Neural progenitor cell (in vitro differentiated cells): ENCODE results near the gene KANK4.

Experiments used
- CTCF ChIP-seq: fragments of 200-600 bp; sonication (generic); IDR thresholded peaks from 2 replicates; pipeline ENCODE4 v1.5.1; 2017; ENCODE audit warnings: antibody characterized with exemption, mild to moderate bottlenecking
- EZH2phosphoT487 ChIP-seq: fragments of 200-600 bp; sonication (generic); IDR thresholded peaks from 2 replicates; pipeline ENCODE4 v1.6.1; 2017; ENCODE audit warnings: antibody characterized with exemption

GRCh38 chr1:62207187-62207586 is 112.0 kb downstream of the KANK4 start:
- no peak for TF ChIP-seq CTCF
- no peak for TF ChIP-seq EZH2phosphoT487
